ENCODE results near the gene GUK1. TPM values are rescaled to one million over a fixed set of nuclear protein-coding genes. Genes with fewer than 3 reads are reported as not detected.
A peak's percentile ranks its signal among the peaks of the same experiment; 100 is the strongest.

Gene GUK1
- total RNA-seq, 4 donors from 2014 or later: 206 to 232 (median 224) TPM

- H3K4me3 ChIP-seq: no peak overlapping the region
- H3K9me3 ChIP-seq: peaks cover 0 to 4% (median 0%) of the 10 kb centered on the region in 4 donors
- no peaks in the 10 kb centered on the region for H3K36me3 ChIP-seq
- H3K27ac ChIP-seq: no peak overlapping the region
- no peaks in the 10 kb centered on the region for H3K27me3 ChIP-seq
- TF ChIP-seq POLR2A (IDR thresholded peaks at IDR 0.05) (no peak), CTCF (IDR thresholded peaks at IDR 0.05) (no peak)
- peak in 1 of 3 donors; percentile 19 for DNase-seq
- H3K4me1 ChIP-seq: no peaks in the 10 kb centered on the region
Measured at GRCh38 chr1:228190778-228191177, 50.7 kb downstream of the GUK1 start.

GRCh38 chr1:228194436-228194835 is 54.4 kb downstream of the GUK1 start:
- no peak for DNase-seq
- Histone ChIP-seq H3K4me3 (no peak overlapping the region), H3K4me1 (no peaks in the 10 kb centered on the region), H3K27ac (no peak overlapping the region), H3K27me3 (no peaks in the 10 kb centered on the region), H3K9me3 (peaks cover 0 to 10% (median 0%) of the 10 kb centered on the region in 4 donors), H3K36me3 (no peaks in the 10 kb centered on the region)
- TF ChIP-seq POLR2A (IDR thresholded peaks at IDR 0.05): no peak
- TF ChIP-seq CTCF (IDR thresholded peaks at IDR 0.05): no peak

- H3K4me1 ChIP-seq: no peaks in the 10 kb centered on the region
- H3K27ac ChIP-seq: no peak overlapping the region
- no peak for DNase-seq
- H3K4me3 ChIP-seq: no peak overlapping the region
- TF ChIP-seq POLR2A (IDR thresholded peaks at IDR 0.05) (no peak), CTCF (IDR thresholded peaks at IDR 0.05) (no peak)
- H3K36me3 ChIP-seq: no peaks in the 10 kb centered on the region
- peaks cover 0 to 10% (median 0%) of the 10 kb centered on the region in 4 donors for H3K9me3 ChIP-seq
- H3K27me3 ChIP-seq: no peaks in the 10 kb centered on the region
Measured at GRCh38 chr1:228194921-228195812, 55.1 kb downstream of the GUK1 start.

GRCh38 chr1:228197555-228198147 is 57.6 kb downstream of the GUK1 start:
- DNase-seq: peak in 1 of 3 donors; percentile 10

More at GRCh38 chr1:228197555-228198147, 57.6 kb downstream of the GUK1 start:
- Histone ChIP-seq H3K9me3 (peaks cover 0 to 10% (median 0%) of the 10 kb centered on the region in 4 donors), H3K27ac (no peak overlapping the region), H3K4me3 (no peak overlapping the region), H3K27me3 (no peaks in the 10 kb centered on the region), H3K36me3 (no peaks in the 10 kb centered on the region), H3K4me1 (no peaks in the 10 kb centered on the region)
- TF ChIP-seq CTCF (IDR thresholded peaks at IDR 0.05): no peak
- TF ChIP-seq POLR2A (IDR thresholded peaks at IDR 0.05): no peak

Small RNA genes within 50 kb of the gene (small RNA-seq; reads per million reads assigned to genes)
- 0 reads per million in 2 donors for gene AL359510.1

Other genes starting within 250 kb of the GUK1 start
- 1 to 10 TPM in 3 of 4 donors, under 1 TPM in 1; 0.83 to 3.5 (median 2.6) TPM for gene WNT9A, start 192.3 kb upstream of the GUK1 start, total RNA-seq
- gene WNT3A, start 133.3 kb upstream of the GUK1 start, total RNA-seq: not detected
- 100 to 1,000 TPM; 243 to 434 (median 392) TPM for gene ARF1, start 57.6 kb upstream of the GUK1 start, total RNA-seq
- 10 to 100 TPM in 3 of 4 donors, 1 to 10 TPM in 1; 6.0 to 19.8 (median 16.2) TPM for gene C1orf35, start 37.0 kb upstream of the GUK1 start, total RNA-seq
- gene MRPL55, start 31.0 kb upstream of the GUK1 start, total RNA-seq: 10 to 100 TPM; 70.1 to 99.6 (median 80.8) TPM
- under 1 TPM in 2 of 4 donors, not detected in 2; 0.88 to 0.94 TPM for gene GJC2, start 9.7 kb downstream of the GUK1 start, total RNA-seq
- 10 to 100 TPM in 2 of 4 donors, 1 to 10 TPM in 2; 8.2 to 11.8 (median 10.3) TPM for gene IBA57, start 25.5 kb downstream of the GUK1 start, total RNA-seq
- gene OBSCN, start 67.8 kb downstream of the GUK1 start, total RNA-seq: 100 to 1,000 TPM in 1 of 4 donors, 10 to 100 TPM in 2, 1 to 10 TPM in 1; 5.8 to 136 (median 34.4) TPM

All from Peyer's patch (tissue), 4 donors.